A549 (cell line): ENCODE results near the gene NTSR1. TPM values are rescaled to one million over a fixed set of nuclear protein-coding genes. Genes with fewer than 3 reads are reported as not detected.

Experiments used
- ATAC-seq, 2 experiments: fragments of 200-7000 bp in 1 of 2; fragments of >200 bp in 1 of 2; cut with Nextera tagmentation in 1 of 2; cut with Tn5 transposase in 1 of 2; 3 replicates each; pipeline versions ENCODE4 v1.8.0 to v1.9.1; 2018 to 2020; ENCODE audit warnings: mild to moderate bottlenecking in 1 of 2, moderate library complexity in 1 of 2
- CTCF ChIA-PET: fragments of 300-600 bp; sonication (Branson Sonifier 250); formaldehyde crosslinking; extraction: SDS; loops from one replicate; lab custom pipeline; 2021; ENCODE audit warnings: antibody characterized with exemption, inconsistent platforms; lab: Yijun Ruan, JAX
- POLR2A ChIA-PET: fragments of 350-600 bp; formaldehyde crosslinking; extraction: SDS; loops from one replicate; lab custom pipeline; 2021; ENCODE audit warnings: antibody characterized with exemption, inconsistent platforms; lab: Yijun Ruan, JAX
- DNase-seq, 2 experiments: peaks; one replicate each; pipeline versions ENCODE4 v3.0.0 to v3.0.0-alpha.2; 2011 to 2016; ENCODE audit warnings: low read depth in 1 of 2, low spot score in 1 of 2
- FAIRE-seq: peaks from 2 replicates; lab custom pipeline; 2011; peaks lifted over from hg19 to GRCh38; lab: Jason Lieb, UNC
- H3K27ac ChIP-seq, 2 experiments: fragments of >200 bp; sonication (Bioruptor Twin); formaldehyde crosslinking; 3 replicates each; pipeline ENCODE4 v1.5.1; 2016 to 2017
- H3K4me1 ChIP-seq: fragments of >200 bp; sonication (Bioruptor Twin); formaldehyde crosslinking; 3 replicates; pipeline ENCODE4 v1.6.1; 2016
- H3K4me2 ChIP-seq: fragments of >200 bp; sonication (Bioruptor Twin); formaldehyde crosslinking; 3 replicates; pipeline ENCODE4 v1.6.1; 2016
- H3K4me3 ChIP-seq: fragments of >200 bp; sonication (Bioruptor Twin); formaldehyde crosslinking; 3 replicates; pipeline ENCODE4 v1.5.1; 2016
- H3K9me3 ChIP-seq: fragments of >200 bp; sonication (Bioruptor Twin); formaldehyde crosslinking; 3 replicates; pipeline ENCODE4 v1.6.1; 2016
- ATOH8 ChIP-seq: fragments of 250-450 bp; sonication (Bioruptor Pico); IDR thresholded peaks from 2 replicates; pipeline ENCODE4 v1.5.0; 2020; ENCODE audit warnings: low read depth, mild to moderate bottlenecking, moderate library complexity
- BHLHE40 ChIP-seq: IDR thresholded peaks from 2 replicates; pipeline ENCODE4 v1.6.1; 2012; ENCODE audit warnings: low read depth, low read length, inconsistent platforms
- CBX2 ChIP-seq: fragments of 200-600 bp; sonication (generic); IDR thresholded peaks from 2 replicates; pipeline ENCODE4 v1.6.1; 2016; ENCODE audit warnings: low read depth, mild to moderate bottlenecking, borderline replicate concordance
- CHD2 ChIP-seq: fragments of 150-350 bp; IDR thresholded peaks from 2 replicates; pipeline ENCODE4 v1.6.1; 2014; ENCODE audit warnings: low read length; ENCODE audit not compliant: partially characterized antibody
- CTCF ChIP-seq: fragments of >200 bp; sonication (Bioruptor Twin); formaldehyde crosslinking; IDR thresholded peaks from 3 replicates; pipeline ENCODE4 v1.5.1; 2016
- EHF ChIP-seq: fragments of 250-450 bp; sonication (Bioruptor Pico); IDR thresholded peaks from 2 replicates; pipeline ENCODE4 v1.5.0; 2020; ENCODE audit warnings: mild to moderate bottlenecking
- EHMT2 ChIP-seq: fragments of 200-600 bp; sonication (generic); IDR thresholded peaks from 2 replicates; pipeline ENCODE4 v1.6.1; 2016; ENCODE audit warnings: antibody characterized with exemption, low read depth, mild to moderate bottlenecking, moderate library complexity
- ELK1 ChIP-seq: fragments of 150-350 bp; IDR thresholded peaks from 2 replicates; pipeline ENCODE4 v1.6.1; 2014; ENCODE audit warnings: low read depth, mild to moderate bottlenecking, low read length
- ESRRA ChIP-seq: fragments of 150-350 bp; IDR thresholded peaks from 2 replicates; pipeline ENCODE4 v1.6.1; 2014; ENCODE audit warnings: mild to moderate bottlenecking, low read length, borderline replicate concordance
- FOSL2 ChIP-seq, 2 experiments: fragments of 450-650 bp in 1 of 2; fragments of >200 bp in 1 of 2; sonication (Bioruptor Twin) in 1 of 2; formaldehyde crosslinking; IDR thresholded peaks; 2 replicates each; pipeline versions ENCODE4 v1.5.0 to v1.6.1; 2016 to 2020; ENCODE audit warnings: mild to moderate bottlenecking in 1 of 2, moderate library complexity in 1 of 2
- FOXS1 ChIP-seq: fragments of 250-450 bp; sonication (Bioruptor Pico); IDR thresholded peaks from 2 replicates; pipeline ENCODE4 v1.5.0; 2020; ENCODE audit warnings: mild to moderate bottlenecking, moderate library complexity
- GATA3 ChIP-seq: IDR thresholded peaks from 2 replicates; pipeline ENCODE4 v1.6.1; 2012; ENCODE audit warnings: borderline replicate concordance
- HMGXB4 ChIP-seq: fragments of 250-450 bp; sonication (Bioruptor Pico); IDR thresholded peaks from 2 replicates; pipeline ENCODE4 v1.5.0; 2021; ENCODE audit warnings: mild to moderate bottlenecking, moderate library complexity, borderline replicate concordance
- JUNB ChIP-seq: fragments of >200 bp; sonication (Bioruptor Twin); formaldehyde crosslinking; IDR thresholded peaks from 2 replicates; pipeline ENCODE4 v1.6.1; 2016
- KDM1A ChIP-seq: fragments of 200-600 bp; sonication (generic); IDR thresholded peaks from 2 replicates; pipeline ENCODE4 v1.6.1; 2016; ENCODE audit warnings: low read depth, mild to moderate bottlenecking
- MAFK ChIP-seq: fragments of 450-650 bp; IDR thresholded peaks from 2 replicates; pipeline ENCODE4 v1.6.1; 2014; ENCODE audit not compliant: partially characterized antibody
- MAX ChIP-seq: IDR thresholded peaks from 2 replicates; pipeline ENCODE4 v1.6.1; 2012
- MAZ ChIP-seq: fragments of 150-350 bp; IDR thresholded peaks from 2 replicates; pipeline ENCODE4 v1.6.1; 2014; ENCODE audit warnings: antibody characterized with exemption, low read depth, low read length, borderline replicate concordance
- NFE2L2 ChIP-seq: fragments of 150-350 bp; conservative IDR thresholded peaks from 2 replicates; pipeline ENCODE4 v1.6.1; 2014; ENCODE audit warnings: low read length
- PBX3 ChIP-seq: IDR thresholded peaks from 2 replicates; pipeline ENCODE4 v1.6.1; 2012
- POLR2AphosphoS2 ChIP-seq: conservative IDR thresholded peaks from 2 replicates; pipeline ENCODE4 v1.6.1; 2012; ENCODE audit warnings: low read length, improper control_type of control experiment, inconsistent platforms
- SMC3 ChIP-seq: fragments of >200 bp; sonication (Bioruptor Twin); formaldehyde crosslinking; IDR thresholded peaks from 3 replicates; pipeline ENCODE4 v1.6.1; 2018; ENCODE audit warnings: inconsistent platforms
- USF2 ChIP-seq: fragments of 450-650 bp; IDR thresholded peaks from 2 replicates; pipeline ENCODE4 v1.6.1; 2014; ENCODE audit warnings: antibody characterized with exemption
- ZNF302 ChIP-seq: fragments of 250-450 bp; sonication (Bioruptor Pico); IDR thresholded peaks from 2 replicates; pipeline ENCODE4 v1.9.0; 2021; ENCODE audit warnings: inconsistent platforms, mild to moderate bottlenecking, moderate library complexity
- WGBS: methylation state at CpG from one replicate; pipeline ENCODE4 v1.1.6; 2017; ENCODE audit errors: missing lambda C conversion rate; 5-methylcytosine and 5-hydroxymethylcytosine counted together
- polyA plus RNA-seq, 4 experiments: library from polyadenylated mRNA; depleted of rRNA in 3 of 4; stranded (reverse); fragments of >200 nt; fragmentation: RNase III in 1 of 4; extraction: RNeasy Plus Mini Kit Qiagen cat#74134 plus additional on column Dnase treatment in 1 of 4; gene quantifications; 2 replicates in 3 of 4; 3 replicates in 1 of 4; pipeline ENCODE4 v1.2.3, GENCODE V29; 2011 to 2017

NTSR1 gene
- polyA plus RNA-seq, 2 of the 4 experiments (the other 2 are of a cell fraction) = 0.03 TPM; not detected in 1

GRCh38 chr20:62704341-62704948 is 4.2 kb upstream of the NTSR1 start (continued):
- TF ChIP-seq ELK1 = no peak

- FAIRE-seq = no peak
- Histone ChIP-seq H3K4me3 (no peak overlapping the region), H3K27ac (no peak overlapping the region), H3K9me3 (no peaks in the 10 kb centered on the region), H3K4me1 (peaks cover 42% of the 10 kb centered on the region), H3K4me2 (no peak overlapping the region)
- ChIA-PET CTCF (interaction anchor here (0.8 to 16.9 kb wide), 8 partner anchors 12 to 93 kb away, joined by 3 to 250 read pairs (median 8); no protein-coding TSS in a partner anchor), POLR2A (no interaction called here)
- TF ChIP-seq JUNB (no peak), BHLHE40 (no peak), EHMT2 (no peak), KDM1A (no peak), CTCF (no peak), SMC3 (no peak), MAX (no peak), POLR2AphosphoS2 (no peak), ZNF302 (CRISPR knock-in tag) (no peak), CBX2 (no peak), CHD2 (no peak), FOXS1 (CRISPR knock-in tag) (no peak)
- 69% methylated on average over 9 of the region's 16 CpGs for WGBS
- no peak for DNase-seq
- no peak for ATAC-seq
Observed at GRCh38 chr20:62705627-62706026, 3.0 kb upstream of the NTSR1 start.

GRCh38 chr20:62706344-62706743 is 2.3 kb upstream of the NTSR1 start:
- H3K4me3 ChIP-seq = no peak overlapping the region
- ChIA-PET CTCF (interaction anchor here (0.8 to 16.9 kb wide), 9 partner anchors 12 to 93 kb away, joined by 3 to 250 read pairs (median 5); no protein-coding TSS in a partner anchor), POLR2A (no interaction called here)
- H3K9me3 ChIP-seq = no peaks in the 10 kb centered on the region
- 83% methylated on average over 10 of the region's 12 CpGs for WGBS
- no peak for DNase-seq
- no peak overlapping the region for H3K4me2 ChIP-seq
- no peak for ATAC-seq
- TF ChIP-seq MAFK = no peak
- peaks cover 48% of the 10 kb centered on the region for H3K4me1 ChIP-seq
- H3K27ac ChIP-seq = no peak overlapping the region
- no peak for FAIRE-seq

- H3K4me3 ChIP-seq = no peak overlapping the region
- DNase-seq = no peak
- H3K4me1 ChIP-seq = peaks cover 48% of the 10 kb centered on the region
- FAIRE-seq = no peak
- H3K4me2 ChIP-seq = no peak overlapping the region
- CTCF ChIA-PET = interaction anchor here (1.0 to 16.9 kb wide), 11 partner anchors 11 to 92 kb away, joined by 3 to 250 read pairs (median 5); no protein-coding TSS in a partner anchor
- H3K9me3 ChIP-seq = no peaks in the 10 kb centered on the region
- H3K27ac ChIP-seq = no peak overlapping the region
- WGBS = 80% methylated on average over 12 of the region's 12 CpGs
- ATAC-seq = no peak
- POLR2A ChIA-PET = interaction anchor here (0.5 kb wide), 1 partner anchor 82 kb away, joined by 3 read pairs; no protein-coding TSS in a partner anchor
- TF ChIP-seq FOSL2 (IDR thresholded peaks at IDR 0.05) (no peak), FOSL2 (CRISPR knock-in tag; IDR thresholded peaks at IDR 0.05) (no peak), PBX3 (no peak), USF2 (no peak), MAZ (no peak), NFE2L2 (no peak), ESRRA (no peak), ATOH8 (CRISPR knock-in tag) (no peak), EHF (CRISPR knock-in tag) (no peak), BHLHE40 (no peak), HMGXB4 (CRISPR knock-in tag) (no peak), GATA3 (no peak)
Observed at GRCh38 chr20:62706857-62707256, 1.8 kb upstream of the NTSR1 start.
